GM18909 (cell line): Measurements from ENCODE around the gene HBS1L.

Source experiments
- ATAC-seq: cut with Tn5 transposase; IDR thresholded peaks from one replicate; pipeline ENCODE4 v1.9.1; 2021; ENCODE audit warnings: mild to moderate bottlenecking; ENCODE audit not compliant: unreplicated experiment, poor library complexity

The HBS1L gene

DNA sequence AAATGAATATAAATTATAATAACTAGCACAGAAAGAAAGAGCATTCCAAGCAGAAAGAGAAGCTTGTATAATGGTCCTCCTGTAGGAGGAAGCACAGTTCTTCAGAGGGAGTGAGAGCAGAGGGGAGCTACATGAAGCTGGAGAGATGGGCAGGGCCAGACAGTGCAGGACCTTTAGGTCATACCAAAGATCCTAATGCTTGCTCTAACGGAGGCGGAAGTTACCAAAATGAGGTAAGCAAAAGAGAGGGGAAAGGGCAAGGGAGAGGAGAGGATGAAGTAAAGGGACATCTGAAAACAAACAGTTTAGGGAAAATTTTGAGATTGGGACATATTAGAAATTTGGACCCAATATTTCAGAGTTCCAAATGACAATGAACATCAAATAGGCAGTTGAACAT lies 50.2 kb downstream of the HBS1L start:
- ATAC-seq: no peak

DNA sequence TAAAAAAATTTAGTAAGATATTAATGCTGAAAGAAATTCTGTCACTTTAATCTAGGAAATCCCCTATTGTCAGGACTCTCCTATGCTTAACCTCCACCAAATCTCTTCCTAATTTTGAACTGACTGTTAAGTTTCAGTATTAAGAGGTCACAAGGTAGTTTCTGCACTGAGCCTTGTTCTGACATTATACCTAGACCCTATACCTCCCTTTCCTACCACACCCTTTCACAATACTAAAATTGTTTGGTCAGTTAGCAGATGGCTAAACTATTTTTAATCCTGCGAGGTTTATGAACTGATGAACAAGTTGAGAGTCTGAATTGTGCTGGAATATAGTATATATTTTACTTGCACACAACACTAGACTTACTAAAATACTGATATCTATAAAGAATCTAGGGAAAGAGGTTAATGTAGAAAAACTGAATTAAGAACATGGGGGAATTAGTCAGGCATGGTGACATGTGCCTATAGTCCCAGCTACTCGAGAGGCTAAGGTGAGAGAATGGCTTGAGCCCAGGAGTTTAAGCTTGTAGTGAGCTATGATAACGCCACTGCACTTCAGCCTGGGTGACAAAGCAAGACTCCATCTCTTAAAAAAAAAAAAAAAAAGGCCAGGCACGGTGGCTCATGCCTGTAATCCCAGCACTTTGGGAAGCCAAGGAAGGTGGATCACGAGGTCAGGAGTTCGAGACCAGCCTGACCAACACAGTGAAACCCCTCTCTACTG lies 51.5 kb downstream of the HBS1L start:
- ATAC-seq: peak; percentile 96

DNA sequence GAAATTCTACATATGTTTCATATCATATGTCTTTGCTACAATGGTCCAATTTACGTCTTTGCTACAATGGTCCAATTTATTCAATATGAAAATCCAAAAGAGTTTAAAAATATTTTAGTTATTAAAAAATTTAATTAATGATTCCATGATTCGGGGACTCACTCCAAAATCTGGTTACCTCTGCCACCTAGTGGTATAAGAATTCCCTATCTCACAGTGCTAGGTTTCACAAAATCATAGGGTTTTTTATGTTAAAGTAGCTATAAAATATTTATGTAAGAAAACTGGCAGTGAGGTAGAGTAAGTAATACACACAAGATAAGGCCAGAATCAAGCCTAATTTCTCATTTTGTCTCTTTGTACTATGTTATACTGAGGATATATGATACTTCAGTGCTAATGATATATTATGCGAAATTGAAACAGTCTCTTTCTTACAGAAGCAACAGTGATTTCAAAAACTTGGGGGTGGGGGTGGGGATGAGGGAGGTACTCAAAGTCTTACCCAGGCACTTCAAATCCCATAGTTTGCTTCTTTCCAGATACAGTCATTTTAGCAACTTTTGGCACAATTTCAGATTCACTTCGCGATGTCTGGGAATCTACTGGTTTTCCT lies 52.3 kb downstream of the HBS1L start:
- ATAC-seq: no peak

DNA sequence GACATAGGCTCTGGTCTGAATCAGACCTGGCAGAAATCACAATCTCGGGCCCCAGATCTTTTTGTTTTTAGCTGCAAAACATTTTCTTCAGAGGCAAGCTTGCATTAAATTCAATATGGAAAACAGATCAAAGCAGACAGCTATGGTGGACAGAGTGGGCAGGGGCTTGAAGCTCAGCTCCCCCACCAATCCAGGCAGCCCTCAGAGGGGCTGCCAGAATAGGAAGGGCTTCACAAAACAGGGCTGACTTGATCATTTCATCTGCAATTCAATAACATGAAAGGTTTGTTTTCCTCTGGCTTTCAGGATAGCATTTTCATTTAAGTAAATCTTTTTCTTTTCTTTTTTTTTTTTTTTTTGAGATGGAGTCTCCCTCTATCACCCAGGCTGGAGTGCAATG lies 55.5 kb downstream of the HBS1L start:
- ATAC-seq: no peak

DNA sequence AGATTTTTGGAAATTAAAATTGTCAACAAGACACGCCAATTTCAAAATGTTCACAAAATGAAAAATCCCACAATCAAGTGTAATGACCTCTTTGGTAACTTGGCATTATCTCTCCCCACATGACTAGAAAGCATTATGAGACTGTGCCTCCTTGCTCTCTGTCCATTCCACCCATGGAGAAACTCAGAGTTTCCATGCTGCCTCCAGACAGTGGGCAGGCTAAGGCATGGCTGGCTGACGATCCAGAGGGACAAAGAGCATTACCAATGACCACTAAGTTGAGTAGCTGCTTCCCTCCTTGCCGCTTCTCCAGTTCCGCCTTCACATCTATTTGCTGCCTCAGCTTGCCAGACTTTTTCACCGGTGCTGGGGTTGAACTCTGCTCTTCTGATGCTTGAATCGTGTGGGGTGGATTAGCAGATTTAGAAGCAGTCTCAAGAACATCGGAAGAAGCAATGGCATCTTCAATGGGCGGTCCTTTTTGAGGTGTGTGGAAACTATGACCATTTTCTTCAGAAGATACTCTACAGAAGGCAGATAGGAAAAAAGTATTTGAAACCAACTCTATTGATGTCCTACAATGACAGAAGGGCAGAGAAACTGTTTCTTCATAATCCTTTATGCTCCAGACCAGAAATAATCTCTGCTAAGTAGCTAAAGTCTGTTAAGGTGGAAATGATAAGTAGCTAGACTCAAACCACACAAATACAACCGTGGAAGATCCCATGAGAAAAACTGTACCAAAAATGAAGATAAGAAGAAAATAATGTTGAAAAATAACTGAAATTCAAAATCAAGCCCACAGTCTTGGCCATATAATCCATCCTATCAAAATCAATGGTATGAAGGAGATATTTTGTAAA lies 57.3 kb downstream of the HBS1L start:
- no peak for ATAC-seq

DNA sequence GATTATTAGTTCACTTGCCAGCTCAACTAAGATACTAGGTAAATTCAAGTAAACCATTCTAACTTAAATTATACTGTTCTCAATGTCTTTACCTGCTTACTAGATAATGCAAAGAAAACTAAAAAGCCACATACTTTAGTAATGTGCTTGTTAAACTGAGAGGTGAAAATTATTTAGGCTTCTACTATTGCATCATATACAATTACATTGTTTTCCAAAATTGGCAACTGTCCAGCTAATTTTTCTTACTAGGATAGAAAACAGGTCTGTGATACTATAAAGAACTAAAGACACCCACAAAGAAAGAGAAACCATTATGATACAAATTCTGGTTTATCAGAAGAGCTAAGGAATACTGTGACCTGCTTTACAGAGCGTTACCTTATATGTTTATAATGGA lies 59.1 kb downstream of the HBS1L start:
- no peak for ATAC-seq

DNA sequence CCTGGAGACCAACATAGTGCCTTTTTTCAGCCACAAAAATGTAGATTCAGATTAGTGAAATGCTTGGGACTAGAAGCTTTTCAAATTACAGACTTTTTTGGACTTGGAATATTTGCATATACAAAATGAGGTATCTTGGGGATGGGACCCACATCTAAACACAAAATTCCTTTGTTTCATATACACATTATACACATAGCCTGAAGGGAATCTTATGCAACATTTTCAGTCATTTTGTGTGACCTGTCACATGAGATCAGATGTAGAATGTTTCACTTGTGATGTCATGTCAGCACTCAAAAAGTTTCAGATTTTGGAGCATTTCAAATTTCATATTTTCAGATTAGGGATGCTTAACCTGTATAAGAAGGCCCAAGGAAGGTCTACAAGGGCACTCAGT lies 60.2 kb downstream of the HBS1L start:
- ATAC-seq: no peak

DNA sequence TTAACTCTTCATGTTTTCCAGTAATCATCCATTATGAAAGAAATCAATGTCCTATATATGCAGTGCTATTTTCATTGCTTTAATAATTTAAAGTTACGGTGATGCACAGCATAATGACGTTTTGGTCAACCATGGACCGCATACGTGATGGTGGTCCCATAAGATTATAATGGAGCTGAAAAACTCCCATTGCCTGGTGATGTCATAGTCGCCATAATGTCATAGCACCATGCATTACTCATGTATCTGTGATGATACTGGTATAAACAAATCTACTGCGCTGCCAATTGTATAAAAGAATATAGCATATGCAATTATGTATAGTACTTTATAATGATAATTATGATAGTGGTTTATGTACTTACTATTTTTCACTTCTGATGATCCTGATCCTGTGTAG lies 62.5 kb downstream of the HBS1L start:
- ATAC-seq: no peak

DNA sequence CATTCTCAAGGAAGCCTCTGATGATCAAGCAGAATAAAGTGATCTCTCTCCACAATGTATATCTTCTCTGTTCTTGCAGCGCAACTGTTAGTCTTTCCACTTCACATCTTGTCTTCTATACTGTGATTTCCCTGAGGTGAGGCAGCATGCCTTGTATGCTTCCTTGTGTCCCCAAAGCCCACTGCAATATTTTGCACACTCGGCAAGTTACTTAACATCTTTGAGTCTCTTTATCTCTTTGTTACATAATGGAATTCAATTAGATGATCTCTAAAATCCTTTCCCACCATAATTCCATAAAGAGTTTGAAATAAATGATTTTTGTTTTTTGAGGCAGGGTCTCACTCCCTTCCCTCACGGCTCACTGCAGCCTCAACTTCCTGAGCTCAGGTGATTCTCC lies 64.4 kb downstream of the HBS1L start:
- no peak for ATAC-seq

DNA sequence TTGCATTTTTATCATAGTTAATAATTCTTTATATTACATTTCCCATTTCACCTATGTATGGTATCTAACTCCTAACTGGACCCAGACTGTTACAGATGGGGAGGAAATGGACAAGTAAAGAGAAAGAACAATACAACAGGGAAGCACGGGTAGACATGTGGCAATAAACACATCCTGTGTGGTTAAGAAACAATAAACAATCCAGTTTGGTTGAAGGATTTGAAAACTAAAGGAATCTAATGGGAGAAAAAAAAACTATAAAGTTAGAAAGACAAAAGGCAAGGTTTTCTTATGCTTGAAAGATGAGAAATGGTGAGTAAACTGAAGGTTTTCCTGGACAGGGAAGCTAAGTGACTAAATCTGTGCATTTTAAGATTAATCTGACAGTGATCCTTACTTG lies 69.8 kb downstream of the HBS1L start:
- ATAC-seq: no peak

DNA sequence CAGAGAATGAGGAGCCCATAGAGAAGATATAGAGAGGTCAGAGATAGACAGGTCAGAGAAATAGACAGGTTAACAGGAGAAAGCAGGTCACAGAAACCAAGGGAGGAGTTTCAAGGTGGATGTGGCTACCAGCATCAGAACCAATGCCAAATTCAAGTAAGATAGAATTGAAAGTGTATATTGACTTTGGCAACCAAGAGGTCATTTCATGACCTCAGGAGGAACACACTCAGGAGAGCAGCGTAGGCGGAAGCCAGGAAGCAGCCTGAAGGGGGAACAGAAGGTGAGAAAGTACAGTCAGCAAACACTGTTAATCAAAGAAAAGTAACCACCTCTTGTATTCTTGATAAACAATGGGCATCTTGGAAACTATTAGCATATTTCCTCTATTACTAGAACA lies 70.8 kb downstream of the HBS1L start:
- no peak for ATAC-seq

DNA sequence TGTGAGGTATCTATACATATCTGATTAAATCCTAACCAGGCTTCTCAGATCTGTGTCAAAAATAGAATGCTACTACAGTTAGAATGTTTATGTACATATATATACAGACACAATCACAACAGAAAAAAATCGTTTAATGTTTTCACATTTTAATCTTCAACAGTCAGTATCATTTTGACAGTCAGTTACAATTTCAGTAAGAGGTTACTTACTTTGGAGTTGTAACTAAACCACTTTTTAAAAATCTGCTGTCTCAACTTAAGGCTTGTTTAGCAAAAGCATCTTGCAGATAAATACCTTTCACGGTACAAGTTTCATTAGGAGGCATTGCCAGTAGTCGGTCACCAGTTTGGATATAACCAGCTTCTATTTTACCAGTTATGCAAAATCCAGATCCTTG lies 72.5 kb downstream of the HBS1L start:
- ATAC-seq: no peak

DNA sequence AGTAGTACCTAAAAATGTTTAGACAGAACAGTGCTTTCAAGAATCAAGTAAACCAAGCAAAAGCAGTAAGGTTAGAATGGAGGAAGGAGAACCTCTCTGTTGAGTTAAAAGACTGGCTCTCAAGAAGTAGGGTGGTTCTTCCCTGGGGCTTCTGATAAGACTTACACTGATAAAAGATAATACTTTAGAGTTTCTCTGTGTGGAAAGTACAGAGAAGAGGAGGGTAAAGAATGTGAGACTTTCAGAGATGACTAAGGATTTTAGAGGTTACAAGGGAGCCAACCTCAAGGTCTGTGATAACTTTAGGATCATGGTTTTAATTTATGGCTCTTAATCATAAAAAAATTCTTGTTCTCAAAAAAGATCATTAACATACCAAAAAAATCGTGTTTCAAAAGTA lies 73.8 kb downstream of the HBS1L start:
- no peak for ATAC-seq

DNA sequence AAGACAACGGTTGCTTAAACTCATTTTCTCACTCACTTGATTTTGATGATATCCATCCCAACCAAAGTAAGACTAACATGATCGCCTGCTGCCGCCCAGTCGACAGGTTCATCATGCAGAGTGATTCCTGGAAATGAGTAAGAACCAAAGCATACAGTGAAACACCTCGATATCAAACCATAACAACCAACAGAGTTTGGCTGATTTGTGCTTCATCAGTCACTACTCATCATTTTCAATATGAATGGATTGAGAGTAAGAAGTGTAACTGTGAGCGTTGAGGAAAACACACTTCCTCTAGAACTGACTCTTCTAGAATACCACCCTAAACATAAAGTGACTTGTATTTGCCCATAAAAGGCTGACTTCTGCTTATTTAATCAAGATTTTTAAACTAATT lies 75.5 kb downstream of the HBS1L start:
- ATAC-seq: peak; percentile 82

DNA sequence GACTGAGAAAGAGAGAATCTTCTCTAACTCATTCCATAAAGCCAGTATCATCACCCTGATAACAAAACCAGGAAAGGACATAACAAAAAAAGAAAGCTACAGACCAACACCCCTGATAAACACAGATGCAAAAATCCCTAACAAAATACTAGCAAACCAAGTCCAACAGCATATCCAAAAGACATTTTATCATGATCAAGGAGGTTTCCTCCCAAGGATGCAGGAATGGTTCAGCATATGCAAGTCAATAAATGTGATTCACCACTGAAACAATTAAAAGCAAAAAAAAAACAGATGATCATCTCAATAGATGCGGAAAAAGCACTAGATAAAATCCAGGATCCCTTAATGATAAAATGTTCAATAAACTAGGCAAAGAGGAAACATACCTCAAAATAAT lies 80.3 kb downstream of the HBS1L start:
- ATAC-seq: no peak

DNA sequence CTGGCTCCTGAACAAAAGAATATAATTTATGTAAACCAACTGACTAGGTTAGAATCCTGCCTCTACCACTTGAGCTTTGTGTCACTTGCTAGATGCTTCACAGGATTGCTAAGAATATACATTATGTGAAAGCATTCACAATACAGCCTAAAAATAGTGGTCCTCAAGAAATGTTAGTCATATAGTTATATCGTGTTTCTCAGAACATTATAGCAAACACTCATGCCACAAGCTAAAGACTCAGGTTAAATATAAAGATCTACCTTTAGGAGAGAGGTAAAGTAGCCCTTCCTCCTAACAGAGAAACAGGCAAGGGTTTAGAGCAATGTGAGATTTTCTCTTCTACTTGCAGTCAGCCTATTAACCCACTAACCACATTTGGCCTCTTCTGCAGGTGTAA lies 86.9 kb downstream of the HBS1L start:
- ATAC-seq: no peak

DNA sequence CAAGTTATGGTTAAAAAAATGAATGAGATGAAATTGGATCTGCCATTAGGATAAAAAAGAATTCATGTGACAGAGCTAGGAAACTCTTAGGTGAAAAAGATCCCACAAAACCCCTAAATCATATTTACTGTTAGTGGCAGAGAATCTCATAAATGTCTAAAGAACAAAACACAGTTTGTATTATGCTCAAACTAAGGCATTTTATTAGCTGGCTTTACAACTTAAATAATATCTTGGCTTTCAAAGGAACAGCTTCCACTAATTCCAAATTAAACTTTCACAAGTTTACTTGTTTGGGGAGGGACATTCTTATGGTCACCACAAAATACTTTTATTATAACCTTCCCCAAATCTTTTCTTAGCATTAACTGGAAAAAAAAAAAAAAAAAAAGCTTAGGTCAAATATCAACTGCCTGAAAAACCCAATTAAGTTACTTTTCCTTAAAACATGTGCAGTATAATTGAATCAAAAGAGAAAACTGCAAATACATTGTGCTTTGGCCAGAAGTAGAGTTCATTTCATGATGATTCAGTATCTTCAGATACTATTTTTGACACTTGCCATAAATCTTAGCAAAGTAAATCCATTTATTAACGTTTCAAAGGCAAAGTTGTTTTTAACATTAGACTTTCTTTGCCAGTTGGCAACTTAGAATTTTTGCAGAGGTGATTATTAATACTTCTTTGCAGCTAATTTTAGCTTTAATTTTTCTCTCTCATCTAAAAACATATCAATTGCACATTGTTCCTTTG lies 90.0 kb downstream of the HBS1L start:
- ATAC-seq: no peak

DNA sequence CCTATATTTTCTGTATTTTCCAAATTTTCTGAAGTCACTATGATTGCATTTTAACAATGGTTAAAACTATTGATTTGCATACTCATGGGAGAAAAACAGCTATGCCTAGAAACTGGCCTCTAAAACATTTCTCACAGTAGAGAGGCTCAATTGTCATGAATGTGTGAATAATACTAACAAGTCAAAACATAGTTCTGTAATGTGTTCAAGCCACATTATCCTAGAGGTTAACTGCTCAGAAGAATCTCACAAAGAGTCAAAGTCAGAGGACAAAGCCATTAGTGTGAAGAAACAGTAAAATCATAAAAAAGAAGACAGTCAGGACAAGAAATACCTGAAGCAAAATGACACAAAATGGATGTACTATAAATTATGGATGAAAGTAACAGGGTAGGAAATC lies 92.2 kb downstream of the HBS1L start:
- ATAC-seq: no peak

DNA sequence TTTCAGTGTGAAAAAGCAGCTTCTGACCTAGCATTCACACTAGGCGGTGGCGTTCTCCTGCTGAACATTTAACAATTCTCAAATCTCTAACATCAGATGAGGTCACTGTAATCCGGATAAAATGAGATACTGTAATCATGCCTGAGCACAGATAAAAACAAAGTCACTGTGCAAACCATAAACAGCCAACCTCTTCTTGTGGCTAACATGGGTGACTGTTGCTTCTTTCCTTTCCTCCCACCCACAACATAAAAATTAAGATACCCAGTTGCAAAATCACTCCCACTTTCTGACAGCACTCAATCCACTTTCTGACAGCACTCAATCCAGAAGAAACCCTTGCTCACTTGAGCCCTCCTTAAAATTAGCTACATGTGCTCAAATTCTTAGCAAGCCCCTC lies 93.3 kb downstream of the HBS1L start:
- ATAC-seq: no peak

DNA sequence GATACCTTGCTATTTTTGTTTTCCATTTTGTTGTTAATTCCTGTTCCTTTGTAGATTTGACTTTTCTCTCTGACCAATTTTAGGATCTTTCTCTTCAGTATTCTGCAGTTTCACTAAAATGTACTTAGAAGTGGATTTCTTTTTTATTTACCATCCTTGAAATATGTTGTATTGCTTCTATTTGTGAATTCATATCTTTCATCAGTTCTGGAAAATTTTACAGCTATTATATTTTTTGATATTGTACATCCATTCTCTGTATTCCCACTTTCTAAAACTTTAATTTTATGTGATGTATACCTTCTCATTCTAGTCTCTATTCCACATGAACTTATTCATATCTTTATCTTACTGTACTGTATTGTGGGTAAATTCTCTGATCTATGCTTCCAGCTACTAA lies 95.0 kb downstream of the HBS1L start:
- ATAC-seq: no peak

DNA sequence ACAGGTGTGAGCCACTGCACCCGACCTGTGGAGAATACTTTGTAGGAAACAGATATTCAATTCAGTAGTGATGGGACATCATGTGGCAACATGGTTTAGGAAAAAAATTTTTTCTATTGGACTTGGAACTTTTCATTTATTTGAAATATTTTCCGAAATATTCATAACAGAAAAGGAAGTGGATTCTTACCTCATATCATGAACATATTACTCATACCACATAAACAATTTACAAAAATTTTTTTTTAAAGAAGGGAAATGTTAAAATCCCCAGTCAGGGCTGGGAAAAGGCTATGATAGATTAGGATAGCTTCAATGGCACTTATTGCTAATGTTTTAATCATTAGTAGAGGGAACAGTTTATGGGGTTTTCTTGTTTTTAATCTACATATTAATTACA lies 97.9 kb downstream of the HBS1L start:
- no peak for ATAC-seq
